Suppressor macrophage treated with lipopolysaccharide for 4 hours (primary cell): Measurements from ENCODE around the gene GET3.

Experiments
- DNase-seq: peaks from one replicate; pipeline ENCODE4 v3.0.0-alpha.2; 2020

GET3 gene

DNA sequence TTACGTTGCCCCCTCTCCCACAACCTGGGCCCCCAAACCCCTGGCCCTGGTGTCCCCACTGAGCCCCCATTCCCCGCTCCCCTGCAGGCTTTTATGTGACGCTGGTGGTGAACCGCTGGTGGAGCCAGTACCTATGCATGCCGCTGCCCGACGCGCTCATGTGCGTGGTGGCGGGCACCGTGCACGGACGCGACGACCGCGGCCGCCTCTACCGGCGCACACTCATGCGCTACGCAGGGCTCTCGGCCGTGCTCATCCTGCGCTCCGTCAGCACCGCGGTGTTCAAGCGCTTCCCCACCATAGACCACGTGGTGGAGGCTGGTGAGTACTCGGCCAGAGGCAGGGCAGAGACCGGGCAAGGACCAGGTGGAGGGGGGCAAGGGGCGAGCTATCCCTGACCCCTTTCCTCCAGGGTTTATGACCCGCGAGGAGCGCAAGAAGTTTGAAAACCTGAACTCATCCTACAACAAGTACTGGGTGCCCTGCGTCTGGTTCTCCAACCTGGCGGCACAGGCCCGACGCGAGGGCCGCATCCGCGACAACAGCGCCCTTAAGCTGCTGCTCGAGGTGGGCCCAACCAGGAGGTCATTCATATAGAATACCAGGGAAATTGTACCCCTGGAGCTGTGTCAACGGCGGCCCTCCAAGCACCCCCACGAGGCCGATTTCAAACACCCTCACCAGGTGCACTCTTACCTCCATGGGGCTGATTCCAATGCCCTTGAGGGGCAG, 17.3 kb downstream of the GET3 start:
- DNase-seq, result no peak

DNA sequence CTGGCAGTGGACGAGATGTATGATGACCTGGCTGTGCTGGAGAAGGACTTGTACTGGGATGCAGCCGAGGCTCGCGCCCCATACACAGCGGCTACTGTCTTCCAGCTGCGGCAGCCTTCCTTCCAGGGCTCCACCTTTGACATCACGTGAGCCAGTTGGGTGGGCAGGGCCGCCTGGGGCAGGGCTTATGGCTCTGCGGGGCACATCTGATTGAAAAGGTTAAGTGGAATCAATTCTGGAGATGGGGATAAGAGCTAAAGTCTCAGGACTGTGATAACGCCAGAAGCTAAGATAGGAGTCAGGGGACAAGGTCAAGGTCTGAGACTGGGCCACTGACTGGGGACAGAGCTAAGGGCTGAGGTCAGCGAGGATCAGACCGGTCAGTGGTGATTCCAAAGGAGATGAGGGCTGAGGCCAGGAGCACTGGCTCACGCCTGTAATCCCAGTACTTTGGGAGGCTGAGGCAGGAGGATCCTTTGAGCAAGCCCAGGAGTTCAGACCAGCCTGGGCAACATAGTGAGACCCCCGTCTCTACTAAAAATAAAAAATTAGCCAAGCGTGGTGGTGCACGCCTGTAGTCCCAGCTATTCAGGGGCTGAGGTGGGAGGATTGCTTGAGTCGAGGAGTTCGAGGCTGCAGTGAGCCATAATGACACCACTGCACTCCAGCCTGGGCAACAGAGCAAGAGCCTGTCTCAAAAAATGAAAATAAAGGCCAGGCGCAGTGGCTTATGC, 19.0 kb downstream of the GET3 start:
- DNase-seq, result no peak

DNA sequence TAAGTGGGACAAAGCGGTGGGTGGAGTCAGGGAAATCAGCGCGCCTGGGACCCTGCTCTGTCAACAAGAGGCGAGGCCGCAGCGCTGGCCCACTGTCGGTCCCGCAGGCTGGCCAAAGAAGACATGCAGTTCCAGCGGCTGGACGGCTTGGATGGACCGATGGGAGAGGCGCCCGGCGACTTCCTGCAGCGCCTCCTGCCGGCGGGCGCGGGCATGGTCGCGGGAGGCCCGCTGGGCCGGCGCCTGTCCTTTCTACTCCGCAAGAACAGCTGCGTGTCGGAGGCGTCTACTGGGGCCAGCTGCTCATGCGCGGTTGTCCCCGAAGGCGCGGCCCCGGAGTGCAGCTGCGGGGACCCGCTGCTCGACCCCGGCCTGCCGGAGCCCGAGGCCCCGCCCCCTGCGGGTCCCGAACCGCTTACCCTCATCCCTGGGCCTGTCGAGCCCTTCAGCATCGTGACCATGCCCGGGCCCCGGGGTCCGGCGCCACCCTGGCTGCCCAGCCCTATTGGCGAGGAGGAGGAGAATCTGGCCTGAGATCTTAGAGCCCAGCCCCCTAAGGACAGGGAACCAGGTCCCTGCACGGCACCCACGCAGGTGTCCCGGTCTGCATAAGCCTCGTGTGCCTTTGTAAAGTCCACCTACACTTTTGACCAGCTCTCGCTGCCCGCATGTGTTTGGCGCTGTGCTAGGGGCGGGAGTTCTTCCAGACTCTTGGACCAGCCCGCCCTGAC, 20.4 kb downstream of the GET3 start:
- DNase-seq, result peak; percentile 86

DNA sequence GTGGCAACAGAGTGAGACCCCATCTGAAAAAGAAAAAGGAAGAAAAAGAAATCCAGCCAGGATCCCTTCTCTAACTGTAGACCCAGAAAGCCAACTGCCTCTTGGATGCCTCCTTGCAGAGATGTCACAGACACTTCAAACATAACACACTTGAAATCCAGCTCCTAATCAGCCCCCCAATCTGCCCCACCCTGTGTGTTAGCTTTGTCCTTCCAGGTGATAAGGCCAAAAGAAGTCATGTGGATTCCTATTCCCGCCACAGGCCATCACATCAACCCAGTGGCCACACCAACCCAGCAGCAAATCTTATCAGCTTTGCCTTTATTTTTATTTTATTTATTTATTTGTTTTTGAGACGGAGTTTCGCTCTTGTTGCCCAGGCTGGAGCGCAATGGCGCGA, 22.4 kb downstream of the GET3 start:
- no peak for DNase-seq

DNA sequence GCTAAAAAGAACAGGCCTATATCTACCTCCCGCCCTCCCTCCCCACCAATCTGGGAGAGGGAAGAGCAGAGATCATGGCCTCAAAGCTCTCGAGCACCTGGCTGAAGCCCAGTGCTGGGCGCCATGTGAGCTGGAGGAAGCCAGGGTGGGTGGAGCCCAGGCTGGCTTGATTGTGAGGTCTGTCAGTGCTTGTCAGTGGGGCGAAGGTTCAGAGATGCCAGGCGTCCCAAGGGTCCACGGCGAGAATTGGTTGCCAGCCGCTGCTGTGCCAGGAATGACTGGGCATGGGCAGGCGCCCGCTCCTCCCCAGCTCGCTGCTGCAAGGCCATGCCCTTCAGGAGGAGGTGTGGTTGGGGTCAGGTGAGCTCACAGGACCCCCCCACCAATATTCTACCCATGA, 25.8 kb downstream of the GET3 start:
- no peak for DNase-seq

DNA sequence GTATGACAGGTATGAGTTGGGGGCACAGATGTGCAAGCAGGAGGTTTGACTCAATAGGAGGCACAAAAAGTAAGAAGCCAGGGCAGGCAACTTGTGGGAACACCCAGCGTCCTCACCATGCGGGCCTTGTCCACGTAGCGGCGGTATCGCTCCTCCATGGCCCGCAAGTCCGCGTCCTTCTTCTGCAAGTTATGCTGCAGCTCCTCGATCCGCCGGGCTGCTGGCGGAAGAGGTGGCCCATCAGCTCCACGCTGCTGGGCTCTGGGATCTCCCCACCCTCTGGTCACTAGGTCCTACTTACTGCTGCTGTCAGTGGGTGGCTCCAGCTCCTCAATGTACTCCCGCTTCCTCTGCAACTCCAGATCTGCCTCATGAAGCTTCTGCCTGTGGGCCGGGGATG, 27.4 kb downstream of the GET3 start:
- no peak for DNase-seq

DNA sequence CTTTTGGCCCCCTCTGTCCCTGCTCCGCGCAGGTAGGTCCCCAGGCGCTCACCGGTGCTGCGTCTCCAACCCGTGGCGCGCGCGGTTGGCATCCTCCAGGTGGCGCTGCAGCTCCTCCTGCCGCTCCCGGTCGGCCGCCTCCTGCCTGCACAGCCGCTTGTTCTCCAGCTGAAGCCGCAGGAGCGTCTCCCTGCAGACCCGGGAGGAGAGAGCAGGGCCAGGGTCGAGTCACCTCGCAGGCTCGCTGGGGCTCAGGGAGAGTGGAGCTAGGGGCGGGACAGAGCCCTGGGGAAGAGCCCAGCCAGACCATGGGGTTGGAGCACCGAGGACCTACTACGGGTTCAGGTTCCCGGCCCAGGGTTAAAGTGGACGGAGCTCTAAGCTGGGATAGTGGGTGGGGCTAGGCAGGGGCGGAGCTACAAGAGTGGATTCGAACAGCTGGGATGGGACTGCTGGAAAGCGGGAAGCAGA, 28.8 kb downstream of the GET3 start:
- DNase-seq, result peak; percentile 90

DNA sequence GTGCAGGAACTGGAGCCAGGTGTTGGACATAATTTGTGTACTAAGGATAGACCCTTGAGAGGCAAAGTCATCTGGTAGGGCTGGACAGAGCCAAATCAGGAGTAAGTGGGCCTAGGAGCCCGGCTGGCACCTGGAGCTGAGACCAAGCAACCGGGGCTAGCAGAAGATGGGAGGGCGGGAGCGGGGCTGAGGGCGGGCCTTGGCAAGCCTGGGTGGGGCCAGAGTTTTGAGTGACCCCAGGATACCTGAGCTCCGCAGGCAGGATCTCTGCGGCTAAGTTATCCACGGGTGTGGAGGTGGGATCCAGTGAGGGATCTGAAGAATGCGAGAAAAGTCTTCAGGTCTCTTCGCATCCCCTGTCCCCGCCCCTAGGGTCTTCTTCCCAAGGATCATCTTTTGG, 29.9 kb downstream of the GET3 start:
- no peak for DNase-seq

DNA sequence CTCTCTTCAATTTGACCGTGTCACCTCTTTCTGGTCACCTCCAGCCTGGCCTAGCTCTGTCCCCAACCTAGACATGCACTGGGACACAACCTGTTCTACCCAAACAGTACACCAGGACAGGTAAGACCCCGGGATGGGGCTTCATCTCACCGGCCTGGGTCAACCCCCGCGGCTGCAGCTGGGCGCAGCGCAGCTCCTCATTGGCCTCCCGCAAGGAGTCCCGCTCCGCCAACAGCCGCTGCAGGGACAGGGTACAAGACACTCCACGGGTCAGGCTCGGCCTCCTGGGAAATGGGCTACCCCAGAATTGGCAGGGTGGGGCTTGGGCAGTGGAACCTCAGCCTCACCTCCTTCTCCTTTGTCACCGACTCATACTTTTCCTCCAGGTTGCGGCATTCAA, 30.4 kb downstream of the GET3 start:
- no peak for DNase-seq

DNA sequence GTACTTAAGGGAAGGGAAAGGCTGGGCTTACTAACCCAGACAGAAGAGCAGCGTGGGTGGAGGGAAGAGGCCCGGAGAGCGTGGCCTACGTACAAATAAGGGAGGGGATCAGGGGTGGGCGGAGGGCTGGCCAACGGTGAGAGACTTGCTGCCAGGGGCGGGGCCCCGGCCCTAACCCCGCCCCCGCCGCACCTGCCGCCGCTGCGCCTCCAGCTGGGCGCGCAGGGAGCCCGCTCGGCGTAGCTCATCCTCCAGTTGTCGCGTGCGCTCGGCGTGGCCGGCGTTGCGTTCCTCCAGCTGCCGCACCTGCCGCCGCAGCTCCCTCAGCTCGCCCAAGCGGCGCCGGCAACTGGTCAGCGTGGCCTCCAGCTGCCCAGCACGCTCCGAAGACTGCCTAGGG, 32.4 kb downstream of the GET3 start:
- DNase-seq, result no peak

DNA sequence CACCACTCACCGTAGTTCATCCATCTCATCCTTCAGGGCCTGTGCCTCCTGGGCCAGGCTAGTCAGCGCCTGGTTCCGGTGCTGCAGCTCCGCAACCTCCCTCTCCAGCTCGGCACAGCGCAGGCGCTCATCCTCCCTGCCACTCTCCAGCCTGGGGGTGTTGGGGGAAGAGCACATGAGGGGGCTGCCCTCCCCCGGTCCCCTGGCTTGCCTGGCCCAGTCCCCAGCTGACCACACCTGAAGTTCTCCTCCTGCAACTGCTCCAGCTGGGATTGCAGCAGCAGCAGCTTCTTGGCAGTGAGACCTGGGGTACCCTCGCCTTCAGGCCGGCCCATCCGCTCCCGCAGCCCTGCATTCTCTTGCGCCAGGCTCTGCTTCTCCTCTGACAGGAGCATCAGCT, 33.6 kb downstream of the GET3 start:
- no peak for DNase-seq

DNA sequence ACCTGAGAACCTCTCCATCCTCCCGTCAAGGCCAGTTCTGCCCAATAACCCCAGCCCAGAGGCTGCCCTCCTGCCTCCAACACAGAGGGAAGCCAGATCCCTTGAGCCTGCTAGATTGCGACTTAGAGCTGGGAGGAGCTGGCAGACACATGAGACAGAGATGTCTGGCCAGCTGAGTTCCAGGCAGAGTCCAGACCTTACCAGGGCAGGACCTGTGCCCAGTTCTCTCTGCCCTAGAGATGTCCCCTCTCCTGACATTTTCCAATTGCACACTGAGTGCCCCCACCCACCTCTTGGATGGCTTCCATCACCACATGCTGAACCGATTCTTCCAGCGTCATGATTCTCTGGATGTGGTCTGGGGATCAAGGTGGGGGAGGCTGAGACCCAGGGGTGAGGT, 35.0 kb downstream of the GET3 start:
- no peak for DNase-seq

DNA sequence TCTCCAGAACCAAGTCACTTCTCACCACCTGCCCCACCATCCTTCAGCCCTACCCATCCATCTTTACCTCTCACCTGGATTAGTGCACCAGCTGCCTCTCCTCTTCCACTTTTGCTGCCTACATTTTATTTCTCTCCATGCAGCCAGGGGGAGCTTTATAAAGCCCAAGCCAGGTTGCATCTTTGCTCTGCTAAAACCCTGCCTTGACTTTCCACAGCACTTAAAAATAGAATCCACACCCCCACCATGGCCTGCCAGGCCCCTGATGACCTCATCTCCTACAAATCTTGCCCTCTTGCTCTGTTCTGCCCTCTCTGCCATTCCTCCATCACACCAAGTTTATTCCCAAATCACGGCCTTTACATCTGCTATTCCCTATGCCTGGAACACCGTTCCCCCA, 36.3 kb downstream of the GET3 start:
- no peak for DNase-seq

DNA sequence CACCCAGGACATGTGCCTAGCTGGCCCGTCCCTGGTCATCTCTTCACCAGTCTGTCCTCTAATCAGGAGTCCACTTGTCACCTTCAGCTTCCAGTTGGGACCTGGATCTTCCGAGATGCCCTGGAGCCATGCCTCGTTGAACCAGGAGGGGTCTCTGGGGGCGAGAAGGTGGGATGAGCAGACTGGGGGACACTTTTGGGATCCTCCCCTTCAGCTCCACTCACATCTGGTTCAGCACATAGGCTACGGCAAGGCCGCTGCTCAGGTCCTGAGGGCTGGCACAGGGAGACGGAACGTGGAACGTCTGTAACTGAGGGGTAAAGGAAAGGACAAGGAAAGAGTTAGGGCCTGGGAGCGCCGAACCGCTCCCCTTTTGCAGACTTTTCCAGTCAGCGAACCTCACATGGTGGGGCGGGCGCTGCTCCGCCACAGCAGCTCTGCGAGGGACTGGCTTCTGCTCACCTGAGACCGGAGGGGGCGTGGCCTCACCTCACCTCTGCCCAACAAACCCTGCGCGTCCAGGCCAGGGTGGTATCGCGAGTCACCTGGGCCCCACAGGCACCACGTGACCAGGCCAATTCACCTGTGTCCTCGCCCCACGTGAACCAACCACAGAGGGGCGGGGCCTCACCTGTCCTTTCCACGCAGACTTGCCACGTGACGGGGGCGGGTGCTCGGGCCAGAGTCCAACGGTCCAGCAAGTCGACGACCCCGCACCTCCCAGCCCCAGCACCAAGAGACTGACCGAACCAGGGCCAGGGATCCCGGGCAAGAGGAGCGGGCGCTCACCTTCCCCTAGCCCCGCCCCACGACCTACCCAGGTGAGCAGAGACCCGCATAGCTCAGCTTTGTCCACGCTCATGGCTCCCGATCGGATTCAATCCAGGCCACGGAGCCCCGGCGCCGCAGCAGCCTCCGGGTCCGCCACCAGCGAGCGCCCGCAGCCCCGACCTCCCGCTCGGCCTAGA, 37.6 kb downstream of the GET3 start, which contains the start of gene HOOK2:
Gene HOOK2, minus strand, starts transcription at position 965 of the 968 bp plus-strand sequence. Its CDS starts 103 bp downstream, at position 862.
- DNase-seq, result no peak

DNA sequence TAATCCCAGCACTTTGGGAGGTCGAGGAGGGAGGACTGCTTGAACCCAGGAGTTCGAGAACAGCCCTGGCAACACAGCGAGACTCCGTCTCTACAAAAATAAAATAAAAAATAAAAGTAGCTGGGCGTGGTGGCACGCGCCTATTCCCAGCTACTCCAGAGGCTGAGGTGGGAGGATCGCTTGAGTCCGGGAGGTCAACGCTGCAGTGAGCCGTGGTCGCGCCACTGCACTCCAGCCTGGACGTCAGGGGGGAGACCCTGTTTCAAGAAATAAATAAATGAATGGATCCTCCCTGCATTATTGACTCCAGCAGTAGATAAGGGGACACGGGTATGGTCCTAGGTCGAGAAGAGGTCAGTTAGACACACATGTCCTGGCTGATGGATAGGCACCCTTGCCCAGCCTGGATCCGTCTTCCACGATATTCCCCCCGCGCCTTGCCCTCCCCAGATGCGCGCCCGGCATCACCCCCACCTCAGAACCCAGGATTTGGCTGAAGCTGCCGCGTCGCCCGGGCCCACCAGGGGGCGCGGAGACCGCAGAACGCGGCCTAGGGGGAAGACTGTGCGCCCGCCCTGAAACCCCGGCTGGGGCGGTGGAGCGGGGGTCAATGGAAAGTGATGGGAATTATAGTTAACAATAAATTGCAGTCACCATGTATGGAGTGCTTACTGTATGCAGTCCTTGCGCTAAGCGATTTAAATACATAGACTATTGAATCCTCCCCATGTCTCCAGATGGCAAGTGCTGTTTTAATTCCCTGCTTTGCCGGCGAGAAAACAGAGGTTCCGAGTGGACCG, 40.1 kb downstream of the GET3 start:
- peak; percentile 92 for DNase-seq

DNA sequence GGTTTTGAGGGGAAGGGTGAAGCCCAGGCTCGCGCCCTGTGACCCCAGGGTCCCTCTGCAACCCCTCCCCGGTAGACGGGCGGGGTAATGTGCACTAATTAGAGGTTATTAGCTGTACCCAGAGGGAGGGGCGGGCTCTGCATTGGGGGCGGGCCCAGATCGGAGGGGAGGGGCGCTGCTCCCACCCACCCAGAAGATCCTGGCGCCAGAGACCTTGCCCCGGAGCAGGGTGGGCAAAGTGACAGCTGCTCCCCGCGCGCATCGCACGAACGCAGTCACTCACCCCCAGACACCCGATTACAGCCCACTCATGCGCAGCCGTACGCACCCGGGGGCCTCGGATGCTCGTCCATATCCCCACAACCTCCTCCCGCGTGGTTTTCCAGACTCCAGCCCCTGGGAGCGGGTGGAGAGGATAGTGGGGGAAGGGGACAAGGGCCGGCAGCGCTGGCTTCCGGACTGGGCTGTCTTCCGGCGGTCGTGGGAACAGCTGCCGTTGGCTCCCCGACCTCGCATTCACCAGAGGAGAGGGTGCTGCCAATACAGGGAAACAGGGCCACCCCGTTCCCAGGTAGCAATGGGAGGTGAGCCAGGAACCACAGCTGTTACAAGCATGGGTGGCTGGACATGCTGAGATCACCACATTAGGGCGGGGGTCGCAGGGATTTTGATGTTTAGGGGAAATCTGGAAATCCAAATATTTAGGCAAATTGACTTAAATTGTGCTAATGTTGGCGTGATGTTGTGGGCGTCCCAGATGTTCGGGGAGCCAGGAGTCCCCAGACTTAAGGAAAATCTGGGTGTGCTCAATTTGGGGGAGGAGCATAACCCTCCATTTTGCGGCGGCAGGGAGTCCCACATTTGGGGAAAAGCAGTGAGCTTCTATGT, 41.0 kb downstream of the GET3 start:
- DNase-seq, result peak; percentile 73

DNA sequence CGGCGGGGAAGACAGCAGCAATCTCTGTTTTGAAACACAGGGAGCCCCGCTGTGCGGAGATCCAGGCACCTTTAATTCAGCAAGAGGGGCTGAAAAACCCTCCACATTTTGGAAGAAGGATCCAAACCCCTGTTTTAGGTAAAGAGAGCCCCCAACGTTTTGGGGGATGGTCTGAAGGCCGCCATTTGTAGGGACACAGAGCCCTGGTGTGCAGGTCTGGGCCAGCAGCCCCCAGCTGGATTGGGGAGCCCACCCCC, 41.5 kb downstream of the GET3 start:
- DNase-seq, result no peak

DNA sequence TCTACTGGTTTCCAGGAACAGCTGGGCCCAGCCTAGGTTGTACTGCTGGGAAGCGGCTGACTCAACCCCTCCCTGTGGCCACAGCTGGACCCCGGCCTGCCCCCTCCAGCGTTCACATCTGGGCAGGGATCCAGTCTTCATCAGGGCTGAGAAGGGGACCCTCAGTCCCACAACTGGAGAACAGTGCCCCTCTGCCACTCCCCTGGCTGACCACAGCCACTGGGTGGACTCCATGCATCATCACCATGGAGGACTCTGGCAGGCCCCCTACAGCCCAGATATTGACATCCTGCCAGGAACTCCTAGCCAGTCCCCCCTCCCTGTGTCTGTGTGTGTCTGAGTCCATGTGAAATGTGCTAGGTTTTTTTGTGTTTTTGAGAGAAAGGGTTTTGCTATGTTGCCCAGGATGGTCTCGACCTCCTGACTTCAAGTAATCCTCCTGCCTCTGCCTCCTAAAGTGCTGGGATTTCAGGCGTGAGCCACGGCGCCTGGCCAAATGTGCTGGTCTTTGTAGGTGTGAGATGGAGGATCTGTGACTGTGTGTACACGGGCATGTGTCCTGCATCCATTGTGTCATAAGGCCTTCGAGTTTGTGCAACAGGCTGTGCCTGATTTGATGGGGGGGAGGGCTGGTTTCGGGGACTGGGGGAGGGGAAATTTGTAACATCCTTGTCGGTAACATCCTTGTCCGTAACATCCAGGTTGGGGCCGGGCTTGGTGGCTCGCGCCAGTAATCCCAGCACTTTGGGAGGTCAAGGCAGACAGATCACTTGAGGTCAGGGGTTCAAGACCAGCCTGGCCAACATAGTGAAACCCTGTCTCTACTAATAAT, 42.1 kb downstream of the GET3 start:
- peak; percentile 72 for DNase-seq

DNA sequence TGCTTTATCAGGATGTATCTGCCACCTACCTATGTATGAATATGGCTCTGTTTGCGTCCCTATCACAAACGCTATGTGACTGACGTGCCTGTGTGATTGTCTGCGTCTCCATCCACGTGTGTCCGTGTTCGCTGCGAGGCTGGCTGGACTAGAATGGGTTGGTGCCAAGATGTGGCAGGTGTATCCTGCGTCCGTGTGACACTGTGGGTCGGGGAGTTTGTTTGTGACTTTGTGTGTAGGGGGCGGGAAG, 44.8 kb downstream of the GET3 start:
- DNase-seq, result no peak
